ENCODE measurements around the gene TAS1R2. TPM values are rescaled to one million over a fixed set of nuclear protein-coding genes. Genes with fewer than 3 reads are reported as not detected.
"Not testable (repeated sequence)": the region's sequence is repeated elsewhere in the genome, so short reads cannot be mapped to it uniquely, and the experiment has no call there.

Gene TAS1R2
- polyA plus RNA-seq (ENCODE audit: insufficient read length in 10 of 10), result not detected
- long read RNA-seq, donor 1, result 0 reads
- long read RNA-seq, donor 2, result 0 reads
- long read RNA-seq, donor 3, result 0 reads
- long read RNA-seq, donor 4, result 0 reads
- long read RNA-seq, donor 5, result 0 reads
- long read RNA-seq, donor 6, result 0 reads
- long read RNA-seq, donor 7, result 0 reads
- long read RNA-seq, donor 8, result 0 reads
- long read RNA-seq, donor 9, result 0 reads

DNA sequence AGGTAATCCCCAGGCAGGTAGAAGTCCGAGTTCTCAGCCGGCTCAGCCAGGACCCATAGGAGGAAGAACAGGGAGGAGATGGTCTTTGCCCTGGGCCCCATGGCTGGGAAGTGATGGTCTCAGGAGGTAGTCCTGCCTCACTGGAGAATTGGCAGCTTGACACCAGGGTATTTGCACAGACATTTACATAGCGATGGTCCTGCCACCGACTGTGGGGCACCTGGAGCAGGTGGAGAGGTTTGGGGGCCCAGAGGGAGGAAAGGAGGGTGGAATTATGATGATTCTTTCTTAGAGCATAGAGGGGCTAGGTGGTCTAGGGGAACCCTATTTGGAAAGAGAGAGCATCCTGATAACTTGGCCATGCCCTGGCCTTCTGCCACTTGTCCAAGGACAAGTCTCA is at the start of gene TAS1R2:
Gene TAS1R2, minus strand, starts transcription at position 101 of the 400 bp plus-strand sequence. Its CDS starts 0 bp downstream, at position 101.
- DNase-seq, result no peak

DNA sequence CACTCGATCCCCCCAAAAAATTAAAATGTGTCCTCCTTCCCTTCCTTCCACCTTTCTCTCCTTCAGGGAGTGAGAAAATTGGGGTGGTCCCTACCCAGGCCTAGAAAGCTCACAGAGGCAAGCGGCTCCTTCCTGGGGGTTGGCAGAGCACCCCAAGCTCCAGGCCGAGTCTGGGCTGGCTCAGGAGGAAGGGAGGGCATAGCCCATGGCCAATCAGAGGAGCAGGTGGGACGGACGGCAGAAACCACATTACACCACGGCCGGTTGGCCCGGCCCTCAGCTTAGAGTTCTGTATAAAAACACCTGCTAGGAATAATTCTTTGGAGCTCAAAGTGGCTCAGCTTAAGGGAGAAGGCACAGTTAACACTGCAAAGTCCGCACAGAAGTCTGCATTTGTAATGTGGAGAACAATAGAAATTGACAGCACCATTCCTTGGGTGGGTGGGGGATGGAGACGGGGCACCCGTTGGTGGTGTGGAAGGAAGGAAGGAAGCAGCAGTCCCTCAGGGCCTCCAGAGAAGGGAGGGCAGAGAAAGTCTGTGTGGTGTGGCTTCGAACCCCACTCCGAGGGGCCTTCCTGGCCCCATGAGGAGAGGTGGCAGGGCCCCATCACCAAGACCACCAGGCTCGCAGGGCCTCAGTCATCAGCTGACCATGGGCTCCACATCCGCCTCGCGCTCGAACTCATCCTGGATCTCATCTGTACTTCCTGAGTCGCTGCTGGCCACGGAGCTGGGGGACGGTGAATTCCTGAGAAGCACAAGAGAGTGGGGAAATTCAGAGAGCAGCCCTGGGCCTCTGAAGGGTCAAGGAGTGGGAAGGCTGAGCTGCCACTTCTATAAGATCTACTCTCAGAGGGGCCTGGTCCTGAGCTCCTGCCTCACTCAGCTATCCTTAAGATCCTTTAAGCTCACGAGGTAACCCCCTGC is 48.7 kb upstream of the TAS1R2 start:
- no peak for DNase-seq

DNA sequence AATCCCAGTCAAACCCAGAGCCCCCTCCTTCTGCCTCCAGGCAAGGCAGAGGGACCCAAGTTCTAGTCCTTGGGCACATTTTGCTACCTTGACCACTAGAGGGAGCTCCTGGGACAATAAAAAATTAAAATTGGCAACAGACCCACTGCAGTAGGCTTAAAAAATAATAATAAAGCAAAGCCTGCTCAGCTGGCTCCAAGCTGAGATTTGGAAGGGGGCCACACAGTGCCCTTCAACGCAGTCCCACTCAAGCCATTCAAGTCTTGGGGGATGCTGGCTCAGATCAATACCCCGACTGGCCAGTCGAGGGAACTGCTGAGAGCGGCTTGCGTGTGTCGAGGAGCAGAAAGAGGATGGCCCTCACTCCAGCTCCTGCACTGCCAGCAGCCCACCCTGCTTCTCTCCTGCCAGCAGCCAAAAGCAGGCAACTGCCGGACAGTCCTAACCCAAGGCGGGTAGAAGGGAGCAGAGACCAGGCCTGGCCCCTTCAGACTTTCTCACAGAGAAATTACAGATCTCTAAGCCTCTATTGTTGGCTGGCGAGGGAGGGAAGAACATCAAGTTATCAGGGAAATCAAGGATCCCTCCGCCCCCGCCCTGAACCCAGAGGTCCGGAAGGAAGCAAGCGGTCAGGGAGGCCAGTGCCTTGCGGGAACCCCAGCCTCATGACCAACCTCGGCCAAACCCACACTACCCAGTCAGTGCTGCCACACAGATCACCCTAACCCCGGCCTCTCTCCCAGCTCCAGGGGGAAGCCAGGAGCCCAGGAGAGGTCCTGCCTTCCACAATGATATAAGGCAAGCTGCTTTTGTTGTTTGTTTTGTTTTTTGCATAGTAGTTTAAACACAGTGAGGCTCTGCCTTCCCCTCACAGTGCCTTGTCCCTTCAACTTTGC is 47.8 kb upstream of the TAS1R2 start:
- peak; percentile 62 to 86 (median 81) for DNase-seq

- no peak for DNase-seq
Measured at GRCh38 chr1:18903291-18903756, 43.9 kb upstream of the TAS1R2 start.

DNA sequence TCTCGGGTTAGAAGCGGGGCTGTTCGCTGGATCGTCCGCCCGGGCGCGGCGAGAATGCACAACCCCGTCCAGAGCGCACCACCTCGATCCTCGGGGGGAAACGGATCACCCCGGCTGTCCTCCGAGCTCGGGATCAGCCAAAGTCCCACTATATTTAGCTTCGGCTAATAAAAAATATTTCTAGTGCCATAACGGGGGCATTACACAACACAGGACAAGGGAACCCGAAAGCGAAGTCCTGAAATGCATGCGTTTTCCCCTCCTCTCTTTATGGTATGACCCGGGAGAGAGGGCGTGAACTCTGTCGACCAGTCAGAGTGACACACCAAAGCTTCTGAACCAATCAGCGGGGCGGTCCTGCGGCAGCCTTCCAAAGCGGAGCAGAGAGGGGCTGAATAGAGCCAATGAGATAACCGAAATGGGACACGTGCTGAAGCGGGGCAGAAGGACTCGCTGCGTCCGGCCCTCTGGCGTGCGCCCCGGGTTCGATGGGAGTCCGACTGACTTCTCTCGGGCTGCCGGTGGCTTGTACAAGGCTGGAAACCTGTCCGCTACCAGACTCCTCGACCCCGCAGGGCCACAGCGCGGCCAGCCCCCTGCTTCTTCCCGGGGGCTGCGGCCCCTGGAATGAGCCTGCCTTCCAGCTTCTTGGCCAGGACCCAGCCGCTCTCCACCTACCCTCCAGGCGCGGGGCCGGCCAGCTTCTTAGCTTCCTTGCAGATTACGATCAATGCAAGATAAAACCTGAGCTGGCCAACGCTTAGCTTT is 43.2 kb upstream of the TAS1R2 start, which contains the start of gene ALDH4A1:
Gene ALDH4A1, minus strand, starts transcription at position 33 of the 768 bp plus-strand sequence. Its CDS starts 32 bp downstream, at position 1.
- DNase-seq, result peak; percentile 98 to 99 (median 99)

DNA sequence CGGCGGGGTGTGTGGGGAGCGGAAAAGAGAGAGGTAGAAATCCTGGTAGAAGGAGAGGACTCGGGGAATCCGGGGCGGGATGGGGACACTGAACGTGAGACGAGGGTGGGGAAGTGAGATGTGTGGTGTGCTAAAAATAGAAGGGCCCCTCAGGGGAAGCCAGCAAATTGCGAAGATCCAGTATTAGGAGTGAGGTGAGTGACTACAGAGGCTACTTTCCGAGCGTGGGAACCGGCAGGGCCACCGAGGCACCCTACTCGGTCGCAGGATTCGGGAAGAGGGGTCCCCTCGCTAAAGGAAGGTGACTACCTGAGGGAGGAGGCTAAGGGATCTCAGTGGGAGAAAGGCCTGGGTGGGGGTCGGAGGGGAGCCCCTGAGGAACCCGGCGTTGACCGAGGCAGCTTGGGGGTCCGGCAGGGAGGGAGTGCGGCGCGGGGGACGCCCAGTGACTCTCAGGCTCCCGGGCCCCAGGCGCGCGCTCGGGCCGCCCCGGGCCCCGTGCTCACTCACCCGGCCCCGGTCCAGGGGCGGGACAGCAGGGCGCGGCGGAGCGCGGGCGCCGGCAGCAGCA is 42.6 kb upstream of the TAS1R2 start:
- peak in 2 of 3 donors; percentile 26 to 67 for DNase-seq

DNA sequence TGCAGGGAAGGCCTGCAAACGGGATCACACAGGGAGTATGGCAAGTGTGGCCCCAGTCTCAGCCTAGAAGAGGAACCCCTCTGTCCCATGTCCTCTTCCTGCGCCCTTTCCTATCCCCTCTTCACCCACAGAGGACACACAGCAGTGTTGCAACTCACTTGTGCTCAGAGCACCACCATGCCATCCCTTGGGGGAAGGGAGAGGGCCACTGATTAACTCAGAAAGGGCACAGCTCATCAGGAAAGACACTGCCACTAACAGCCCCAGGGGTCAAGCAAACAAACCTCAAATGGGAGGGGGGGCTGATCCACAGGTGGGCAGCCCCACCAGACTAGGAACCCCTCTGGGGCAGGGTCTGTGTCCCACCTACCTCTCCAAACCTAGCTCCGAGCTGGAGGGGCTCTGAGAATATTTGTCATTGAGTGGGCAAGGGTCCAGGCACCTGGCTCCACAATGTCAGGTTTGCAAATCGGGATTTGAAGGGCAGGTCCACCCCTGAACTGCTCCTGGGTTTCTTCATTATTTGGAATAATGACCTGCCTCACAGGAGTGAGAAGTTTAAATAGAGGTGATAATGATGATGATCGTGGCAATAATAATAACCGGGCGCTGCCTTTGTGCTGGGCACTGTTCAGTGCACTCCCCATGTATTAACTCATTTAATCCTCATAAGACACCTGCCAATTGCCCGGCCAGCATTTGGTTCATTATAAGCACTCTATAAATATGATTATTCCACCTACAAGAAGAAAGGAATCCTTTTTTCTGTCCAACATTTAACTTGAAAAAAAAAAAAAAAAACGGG is 41.9 kb upstream of the TAS1R2 start:
- no peak for DNase-seq

DNA sequence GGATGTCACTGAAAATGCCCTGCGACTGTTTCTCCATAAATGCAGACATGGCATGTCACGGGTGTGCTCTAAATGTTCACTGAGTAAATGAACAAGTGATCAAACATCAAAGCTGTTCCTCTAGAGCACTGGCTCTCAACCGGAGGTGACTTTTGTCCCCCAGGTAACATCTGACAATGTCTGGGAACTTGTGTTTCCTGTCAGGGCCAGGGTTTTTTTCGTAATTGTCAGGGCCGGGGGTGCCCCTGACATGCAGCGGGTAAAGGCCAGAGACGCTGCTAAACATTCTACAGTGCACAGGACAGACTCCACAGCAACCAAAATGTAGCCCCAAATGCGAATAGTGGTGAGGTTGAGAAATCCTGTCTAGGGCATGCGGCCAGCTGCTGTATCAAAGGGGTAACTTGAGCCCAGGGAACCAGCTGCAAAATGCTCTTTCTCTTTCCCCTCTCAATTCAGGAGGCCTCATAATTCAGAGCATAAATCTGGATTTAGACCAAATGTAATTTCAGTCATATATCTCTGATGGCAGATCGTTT is 40.9 kb upstream of the TAS1R2 start:
- peak in 1 of 3 donors; percentile 52 for DNase-seq

DNA sequence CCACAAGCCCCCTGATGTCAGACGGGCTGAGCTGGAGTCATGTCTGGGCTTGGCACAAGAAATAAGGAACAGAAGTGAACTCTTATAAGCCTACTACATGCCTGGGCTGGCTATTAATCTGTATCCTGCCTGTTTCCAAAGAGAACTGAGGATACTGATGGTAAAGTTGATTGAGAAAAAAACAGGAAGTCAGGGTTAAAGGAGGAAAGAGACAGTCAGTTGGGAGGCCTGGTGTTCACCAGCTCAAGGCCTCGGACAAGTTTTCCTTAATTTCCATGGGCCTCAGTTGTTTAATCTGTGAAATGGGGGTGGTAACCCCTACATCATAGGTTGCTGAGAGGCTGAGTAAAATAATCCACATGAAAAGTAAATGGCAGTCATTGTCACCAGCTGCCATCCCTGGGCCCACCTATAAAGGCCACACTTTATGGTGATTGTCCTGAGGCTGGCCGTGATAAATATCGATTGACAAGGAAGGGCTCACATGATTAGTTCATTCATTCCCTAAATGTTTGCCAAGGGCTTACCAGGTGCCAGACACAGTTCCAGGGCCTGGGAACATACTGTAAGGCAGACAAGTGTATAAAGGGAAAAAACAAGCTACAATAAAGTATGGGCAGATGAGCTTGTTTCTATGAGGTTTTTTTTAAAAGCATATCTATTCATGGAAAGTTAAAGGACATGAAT is 40.0 kb upstream of the TAS1R2 start:
- no peak for DNase-seq

GRCh38 chr1:18898567-18898966 is 39.1 kb upstream of the TAS1R2 start:
- DNase-seq, result no peak

DNA sequence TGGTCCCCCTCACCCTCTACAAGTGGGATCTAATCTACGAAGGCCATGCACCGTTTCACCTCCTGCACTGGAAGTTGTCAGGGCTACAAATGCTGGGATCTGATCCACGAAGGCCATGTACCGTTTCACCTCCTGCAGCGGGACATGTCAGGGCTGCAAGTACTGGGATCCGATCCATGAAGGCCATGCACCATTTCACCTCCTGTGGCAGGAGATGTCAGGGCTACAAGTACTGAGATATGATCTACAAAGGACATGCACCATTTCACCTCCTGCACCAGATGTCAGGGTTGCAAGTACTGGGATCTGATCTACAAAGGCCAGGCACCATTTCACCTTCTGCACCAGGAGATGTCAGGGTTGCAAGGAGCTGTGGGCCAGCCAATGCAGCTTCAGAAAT is 35.9 kb upstream of the TAS1R2 start:
- DNase-seq, result no peak

DNA sequence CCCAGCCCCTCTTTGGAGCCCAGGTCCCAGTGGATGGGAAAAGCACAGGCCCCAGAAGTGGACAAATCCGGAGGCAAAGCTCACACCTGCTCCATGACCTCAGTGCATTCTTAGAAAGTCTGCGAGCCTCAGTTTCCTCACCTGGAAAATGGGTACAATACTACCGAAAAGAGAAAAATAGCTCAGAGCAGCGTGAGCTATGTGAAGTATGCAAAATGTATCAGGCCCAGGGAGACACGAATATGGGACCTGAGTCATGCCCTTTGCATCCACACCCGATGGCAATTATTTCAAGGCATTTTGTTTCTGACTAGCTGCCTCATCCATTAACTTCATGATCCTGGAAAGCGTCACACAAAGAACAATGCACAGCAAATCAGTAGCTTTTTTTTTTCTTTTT is 33.7 kb upstream of the TAS1R2 start:
- no peak for DNase-seq

DNA sequence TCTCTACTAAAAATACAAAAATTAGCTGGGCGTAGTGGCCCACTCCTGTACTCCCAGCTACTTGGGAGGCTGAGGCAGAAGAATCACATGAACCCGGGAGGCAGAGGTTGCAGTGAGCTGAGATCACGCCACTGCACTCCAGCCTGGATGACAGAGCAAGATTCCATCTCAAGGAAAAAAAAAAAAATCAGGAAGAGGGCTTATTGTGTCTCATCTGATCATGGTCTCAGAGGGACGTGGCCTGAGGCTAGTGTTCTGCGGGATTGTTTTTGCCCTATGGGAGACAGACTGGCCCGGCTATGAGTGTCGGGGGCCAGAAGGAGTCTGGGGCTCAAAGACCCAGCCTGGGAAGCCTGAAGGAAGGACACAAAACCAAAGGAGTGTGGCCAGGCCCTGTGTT is 32.4 kb upstream of the TAS1R2 start:
- DNase-seq, result not testable (repeated sequence)

- DNase-seq, result no peak
Measured at GRCh38 chr1:18891426-18891780, 31.9 kb upstream of the TAS1R2 start.

GRCh38 chr1:18890706-18891425 is 31.4 kb upstream of the TAS1R2 start:
- DNase-seq, result no peak

DNA sequence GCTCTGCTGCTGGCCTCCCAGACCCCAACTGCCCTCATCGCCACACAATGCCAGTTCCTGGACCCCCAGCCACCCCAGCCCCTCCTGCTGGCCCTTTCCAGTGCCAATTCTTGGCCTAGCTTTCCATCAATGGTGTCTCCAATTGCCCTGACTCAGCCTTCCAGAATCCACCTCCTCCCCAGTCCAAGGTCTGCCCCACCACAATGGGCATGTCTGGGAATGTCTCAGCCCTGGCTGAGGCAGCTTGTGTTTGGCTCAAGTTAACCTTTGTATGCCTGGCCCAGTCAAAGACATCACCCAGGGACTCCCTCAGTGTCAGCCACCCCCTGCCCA is 26.5 kb upstream of the TAS1R2 start:
- DNase-seq, result no peak

- no peak for DNase-seq
Measured at GRCh38 chr1:18885311-18886002, 26.0 kb upstream of the TAS1R2 start.

- no peak for DNase-seq
Measured at GRCh38 chr1:18884727-18885126, 25.3 kb upstream of the TAS1R2 start.
